IPS-20b (cell line): ENCODE results near the gene NME3.

Experiments
- H3K27ac ChIP-seq: one replicate; pipeline ENCODE4 v1.5.1; 2013; ENCODE audit warnings: low read length
- H3K27me3 ChIP-seq: 2 replicates; pipeline ENCODE4 v1.6.1; 2013; ENCODE audit warnings: mild to moderate bottlenecking, low read length, inconsistent platforms; ENCODE audit not compliant: insufficient read depth
- H3K36me3 ChIP-seq: 2 replicates; pipeline ENCODE4 v1.6.1; 2013; ENCODE audit warnings: low read depth, mild to moderate bottlenecking, inconsistent platforms, low read length, moderate library complexity; ENCODE audit not compliant: insufficient read depth
- H3K4me1 ChIP-seq: 2 replicates; pipeline ENCODE4 v1.6.1; 2013; ENCODE audit warnings: mild to moderate bottlenecking, control low read depth, inconsistent platforms, low read length, moderate library complexity; ENCODE audit not compliant: insufficient read depth
- H3K4me3 ChIP-seq: 2 replicates; pipeline ENCODE4 v1.5.1; 2013; ENCODE audit warnings: mild to moderate bottlenecking, low read length, inconsistent platforms
- H3K9ac ChIP-seq: 2 replicates; pipeline ENCODE4 v1.6.1; 2013; ENCODE audit warnings: low read depth, mild to moderate bottlenecking, inconsistent platforms, low read length, moderate library complexity
- H3K9me3 ChIP-seq: 2 replicates; pipeline ENCODE4 v1.6.1; 2013; ENCODE audit warnings: mild to moderate bottlenecking, low read depth, low read length, inconsistent platforms; ENCODE audit not compliant: insufficient read depth

NME3 gene

GRCh38 chr16:1786242-1787055, 15.1 kb upstream of the NME3 start:
- no peak overlapping the region for H3K4me3 ChIP-seq
- H3K9me3 ChIP-seq = no peaks in the 10 kb centered on the region
- H3K36me3 ChIP-seq = peaks cover 7% of the 10 kb centered on the region; the same call in 1 of the 2 replicates
- no peak overlapping the region for H3K9ac ChIP-seq
- H3K27ac ChIP-seq = no peak overlapping the region
- peaks cover 4% of the 10 kb centered on the region; the same call in 1 of the 2 replicates for H3K4me1 ChIP-seq
- no peaks in the 10 kb centered on the region for H3K27me3 ChIP-seq

GRCh38 chr16:1785846-1786170, 14.5 kb upstream of the NME3 start:
- Histone ChIP-seq H3K27ac (no peak overlapping the region), H3K9me3 (no peaks in the 10 kb centered on the region), H3K4me1 (peaks cover 4% of the 10 kb centered on the region), H3K9ac (no peak overlapping the region), H3K36me3 (peaks cover 7% of the 10 kb centered on the region; the same call in 1 of the 2 replicates), H3K27me3 (no peaks in the 10 kb centered on the region), H3K4me3 (no peak overlapping the region)

- H3K4me1 ChIP-seq = peaks cover 4% of the 10 kb centered on the region
- no peak overlapping the region for H3K9ac ChIP-seq
- no peak overlapping the region for H3K27ac ChIP-seq
- H3K9me3 ChIP-seq = no peaks in the 10 kb centered on the region
- no peaks in the 10 kb centered on the region for H3K27me3 ChIP-seq
- H3K4me3 ChIP-seq = no peak overlapping the region
- peaks cover 7% of the 10 kb centered on the region; the same call in 1 of the 2 replicates for H3K36me3 ChIP-seq
Measured at GRCh38 chr16:1784977-1785845, 13.9 kb upstream of the NME3 start.

- H3K27ac ChIP-seq = no peak within 1 kb of the TSS
- H3K4me1 ChIP-seq = peaks cover 4% of the 10 kb centered on the region
- no peaks in the 10 kb centered on the region for H3K9me3 ChIP-seq
- peak within 1 kb of the TSS; percentile 90 for H3K9ac ChIP-seq
- no peaks in the 10 kb centered on the region for H3K27me3 ChIP-seq
- peak within 1 kb of the TSS; percentile 96 for H3K4me3 ChIP-seq
- H3K36me3 ChIP-seq = peaks cover 8% of the 10 kb centered on the region; the same call in 1 of the 2 replicates
Measured at GRCh38 chr16:1782408-1783264, 11.3 kb upstream of the NME3 start, which contains the start of the genes NUBP2 and SPSB3. NUBP2 (plus strand) TSS chr16:1782960; CDS start chr16:1783021, 61 bp downstream. SPSB3 (minus strand) TSS chr16:1782571; CDS start chr16:1781483, 1,088 bp downstream.

GRCh38 chr16:1781758-1782407, 10.5 kb upstream of the NME3 start:
- Histone ChIP-seq H3K4me3 (peak overlapping the region; percentile 96), H3K27me3 (no peaks in the 10 kb centered on the region), H3K27ac (no peak overlapping the region), H3K4me1 (peaks cover 4% of the 10 kb centered on the region), H3K36me3 (peaks cover 14% of the 10 kb centered on the region; the same call in 1 of the 2 replicates), H3K9me3 (no peaks in the 10 kb centered on the region), H3K9ac (peak overlapping the region; percentile 73)

GRCh38 chr16:1781254-1781653, 9.9 kb upstream of the NME3 start:
- no peaks in the 10 kb centered on the region for H3K9me3 ChIP-seq
- H3K4me1 ChIP-seq = peaks cover 4% of the 10 kb centered on the region
- peaks cover 18% of the 10 kb centered on the region; the same call in 1 of the 2 replicates for H3K36me3 ChIP-seq
- peak overlapping the region; percentile 96 for H3K4me3 ChIP-seq
- peak overlapping the region; percentile 73 for H3K9ac ChIP-seq
- H3K27ac ChIP-seq = no peak overlapping the region
- H3K27me3 ChIP-seq = no peaks in the 10 kb centered on the region

GRCh38 chr16:1780677-1781072, 9.3 kb upstream of the NME3 start:
- peaks cover 4% of the 10 kb centered on the region for H3K4me1 ChIP-seq
- no peaks in the 10 kb centered on the region for H3K27me3 ChIP-seq
- no peak overlapping the region for H3K9ac ChIP-seq
- H3K9me3 ChIP-seq = no peaks in the 10 kb centered on the region
- peaks cover 18% of the 10 kb centered on the region; the same call in 1 of the 2 replicates for H3K36me3 ChIP-seq
- H3K4me3 ChIP-seq = no peak overlapping the region
- no peak overlapping the region for H3K27ac ChIP-seq

- Histone ChIP-seq H3K36me3 (peaks cover 25% of the 10 kb centered on the region; the same call in 1 of the 2 replicates), H3K27me3 (no peaks in the 10 kb centered on the region), H3K9me3 (no peaks in the 10 kb centered on the region), H3K27ac (no peak overlapping the region), H3K4me3 (no peak overlapping the region), H3K4me1 (peaks cover 4% of the 10 kb centered on the region), H3K9ac (no peak overlapping the region)
Measured at GRCh38 chr16:1779741-1780676, 8.7 kb upstream of the NME3 start.

- peaks cover 4% of the 10 kb centered on the region for H3K4me1 ChIP-seq
- no peaks in the 10 kb centered on the region for H3K9me3 ChIP-seq
- no peak overlapping the region for H3K9ac ChIP-seq
- H3K36me3 ChIP-seq = peaks cover 29% of the 10 kb centered on the region; the same call in 1 of the 2 replicates
- no peaks in the 10 kb centered on the region for H3K27me3 ChIP-seq
- no peak overlapping the region for H3K27ac ChIP-seq
- H3K4me3 ChIP-seq = no peak overlapping the region
Measured at GRCh38 chr16:1779234-1779701, 7.9 kb upstream of the NME3 start.
